Germinal center (tissue), 1 donor: ENCODE data around the gene SNN.

Experiments
- DNase-seq: peaks from one replicate; pipeline ENCODE4 v3.0.0; 2012; ENCODE audit warnings: mixed read lengths, low spot score

The SNN gene

DNA sequence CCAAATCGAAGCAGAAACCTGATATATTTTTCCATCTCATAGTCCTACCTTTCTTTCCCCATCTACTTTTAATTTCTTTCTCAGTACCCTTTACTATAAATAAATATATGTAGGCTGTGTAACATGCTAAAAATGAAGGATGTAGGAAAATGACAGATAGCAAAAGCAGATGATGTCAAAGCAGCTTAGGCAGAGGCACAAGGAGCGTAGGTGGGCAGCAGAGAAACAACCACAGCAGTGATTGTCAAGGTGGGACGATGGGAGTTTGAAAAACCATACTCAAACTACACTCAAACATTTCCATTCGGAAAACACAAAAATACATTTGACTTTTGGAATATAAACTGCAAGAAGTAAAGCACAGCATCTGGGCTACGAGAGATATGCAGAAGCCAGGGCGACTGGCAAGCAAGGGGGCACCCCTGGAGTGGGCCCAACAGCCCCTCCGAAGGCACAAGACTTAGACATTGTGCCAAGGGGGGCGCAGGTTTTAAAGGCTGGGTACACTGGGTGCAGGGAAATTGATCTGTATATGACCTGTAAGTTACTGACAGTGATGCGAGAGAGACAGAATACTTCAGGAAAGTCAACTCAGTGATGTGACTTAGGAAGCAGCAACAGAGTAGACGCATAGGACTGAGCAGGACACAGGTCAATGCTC lies 31.1 kb downstream of the SNN start:
- no peak for DNase-seq

DNA sequence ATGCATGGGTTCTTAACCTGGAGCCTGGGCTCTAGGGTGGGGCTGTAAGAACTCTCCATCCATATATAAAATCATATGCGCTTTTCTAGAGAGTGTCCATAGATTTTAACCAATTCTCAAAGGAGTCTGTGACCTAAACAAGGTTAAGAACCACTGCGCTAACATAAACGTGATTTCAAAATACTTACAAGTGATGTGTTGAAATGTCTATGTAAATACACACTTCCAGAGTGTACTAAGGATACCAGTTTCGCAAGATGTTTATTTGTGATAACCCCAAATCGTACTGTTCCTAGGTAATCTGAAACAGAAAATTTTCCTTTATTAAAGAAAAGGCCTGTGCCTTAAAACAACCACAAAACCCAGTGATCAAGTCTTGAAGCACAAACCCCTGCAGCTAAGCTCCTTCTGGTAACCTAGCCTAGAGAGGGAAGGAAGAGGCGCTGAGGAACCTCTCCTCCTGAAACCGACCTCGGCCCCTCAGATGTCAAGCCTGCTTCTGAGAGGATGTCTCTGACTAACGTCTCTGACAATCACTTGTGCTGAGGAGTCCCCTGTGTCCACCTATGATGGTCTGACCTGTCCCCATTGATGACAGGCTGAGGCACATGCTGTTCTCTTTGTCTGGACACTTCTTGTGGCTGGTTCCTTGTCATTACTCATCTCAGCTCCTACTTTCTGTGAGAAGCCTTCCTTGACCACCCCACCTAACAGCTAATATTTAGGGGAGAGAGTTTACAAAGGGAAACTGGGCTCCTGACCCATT lies 32.2 kb downstream of the SNN start:
- DNase-seq = no peak

- DNase-seq = no peak
Measured at GRCh38 chr16:11705311-11706025, 37.2 kb downstream of the SNN start.

- DNase-seq = no peak
Measured at GRCh38 chr16:11706180-11706742, 38.0 kb downstream of the SNN start.

GRCh38 chr16:11707679-11708197 lies 39.5 kb downstream of the SNN start:
- DNase-seq = no peak

DNA sequence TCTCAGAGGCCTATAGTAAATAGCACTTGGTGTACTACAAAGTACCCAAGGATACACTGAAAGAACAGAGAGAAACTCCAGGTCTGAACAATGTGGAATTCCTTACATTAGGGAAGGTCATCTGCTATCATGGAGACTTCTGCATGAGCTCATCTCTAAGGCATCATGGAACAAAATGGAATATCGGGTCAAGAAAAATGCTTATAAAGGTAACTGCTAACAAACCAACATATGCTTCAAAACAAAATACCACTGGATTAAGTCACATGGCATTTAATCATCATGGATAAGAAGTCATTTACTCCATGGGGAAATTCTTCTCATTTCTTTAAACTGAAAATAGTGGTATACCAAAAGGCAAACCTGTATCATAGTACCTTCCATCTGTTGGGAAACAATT lies 40.2 kb downstream of the SNN start:
- DNase-seq = no peak

DNA sequence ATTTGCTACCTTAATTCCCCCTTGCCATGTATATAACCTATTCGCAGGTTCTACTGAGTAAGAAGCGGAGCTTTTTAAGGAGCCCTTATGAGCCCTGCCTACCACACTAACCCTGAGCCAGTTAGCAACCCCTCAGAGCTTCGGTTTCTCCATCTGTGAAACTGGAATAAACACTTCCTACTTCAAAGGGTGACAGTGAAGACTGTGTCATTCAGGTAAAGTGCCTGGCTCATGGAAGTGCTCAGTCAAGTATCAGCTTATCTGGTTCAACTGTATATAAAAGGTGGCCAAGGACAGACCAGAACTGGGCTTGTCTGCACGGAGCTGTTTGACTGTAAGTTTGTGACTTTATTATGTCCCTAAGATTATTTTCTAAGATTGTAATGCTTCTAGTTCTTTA lies 43.4 kb downstream of the SNN start:
- no peak for DNase-seq

- DNase-seq = no peak
Measured at GRCh38 chr16:11712122-11712521, 43.9 kb downstream of the SNN start.

GRCh38 chr16:11715246-11715947 lies 47.1 kb downstream of the SNN start:
- no peak for DNase-seq

GRCh38 chr16:11716336-11716735 lies 48.1 kb downstream of the SNN start:
- no peak for DNase-seq

DNA sequence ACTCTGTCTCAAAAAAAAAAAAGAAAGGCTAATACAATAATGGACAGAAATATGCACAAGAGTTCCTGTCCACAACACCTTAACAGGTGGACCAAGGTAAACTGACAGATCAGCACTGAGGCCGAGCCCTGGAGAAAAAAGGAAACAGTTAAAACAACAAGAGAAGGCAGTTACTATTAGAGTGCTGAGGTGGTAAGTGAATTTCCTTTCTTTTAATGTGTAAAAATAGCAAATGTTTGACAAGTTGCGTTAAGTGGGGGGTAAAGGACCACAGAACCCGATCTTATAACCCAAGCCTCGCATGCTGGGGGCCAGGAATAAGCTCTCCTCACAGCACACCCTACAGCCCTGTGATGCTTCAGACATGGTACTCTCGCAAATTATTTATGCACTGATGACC lies 49.6 kb downstream of the SNN start:
- DNase-seq = no peak

DNA sequence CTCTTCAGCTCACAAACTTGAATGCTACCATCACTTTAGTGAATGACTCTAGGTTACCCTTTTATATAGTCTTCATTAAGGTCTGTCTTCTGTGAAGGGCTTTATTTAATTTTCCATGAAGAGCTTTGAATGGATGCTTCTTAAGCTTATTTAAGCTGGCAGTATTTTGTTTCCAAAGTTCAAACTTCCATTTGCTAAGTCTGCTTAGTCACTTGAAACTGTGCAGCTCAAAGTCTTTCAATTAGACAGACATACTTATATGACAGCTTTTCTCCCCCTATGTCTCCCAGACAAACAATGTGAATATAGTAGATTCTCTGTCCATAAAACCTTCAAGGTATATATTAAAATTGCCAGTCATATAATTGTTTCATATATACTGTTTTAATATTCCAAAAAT lies 50.9 kb downstream of the SNN start:
- no peak for DNase-seq

DNA sequence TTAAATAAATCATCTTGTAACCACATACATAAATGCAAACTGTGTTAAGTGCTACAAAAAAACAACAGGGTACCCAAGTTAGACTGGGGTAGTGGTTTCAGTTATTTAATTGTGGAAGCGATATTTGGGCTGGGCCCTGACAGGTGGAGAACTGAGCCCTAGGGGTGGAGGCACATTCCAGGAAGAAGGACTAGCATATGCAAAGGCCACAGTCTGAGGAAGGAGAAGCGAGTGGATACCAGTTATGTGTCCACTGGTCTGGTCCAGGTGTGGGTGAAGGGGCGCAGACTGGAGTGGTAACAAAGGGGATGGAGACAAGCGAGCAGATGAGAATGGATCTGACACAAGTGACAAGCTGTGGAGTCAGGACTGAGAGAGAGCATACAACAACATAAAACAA lies 51.5 kb downstream of the SNN start:
- DNase-seq = no peak

GRCh38 chr16:11721781-11722467 lies 53.7 kb downstream of the SNN start:
- no peak for DNase-seq

DNA sequence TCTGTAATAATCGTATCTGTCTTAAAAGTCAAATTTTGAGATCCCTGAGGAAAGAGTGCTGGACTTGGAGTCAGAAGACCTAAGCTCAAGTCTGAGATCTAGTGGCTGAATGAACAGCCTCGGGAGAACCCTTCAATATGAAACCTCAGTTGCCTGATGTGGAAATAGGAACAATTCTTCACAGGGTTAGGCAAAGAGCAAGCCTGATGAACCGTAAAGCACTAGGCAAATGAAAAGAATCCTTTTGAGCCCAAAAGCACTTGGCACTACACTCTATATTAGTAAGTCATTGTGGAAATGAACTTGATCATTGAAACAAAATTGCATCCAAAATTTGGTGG lies 54.2 kb downstream of the SNN start:
- no peak for DNase-seq

DNA sequence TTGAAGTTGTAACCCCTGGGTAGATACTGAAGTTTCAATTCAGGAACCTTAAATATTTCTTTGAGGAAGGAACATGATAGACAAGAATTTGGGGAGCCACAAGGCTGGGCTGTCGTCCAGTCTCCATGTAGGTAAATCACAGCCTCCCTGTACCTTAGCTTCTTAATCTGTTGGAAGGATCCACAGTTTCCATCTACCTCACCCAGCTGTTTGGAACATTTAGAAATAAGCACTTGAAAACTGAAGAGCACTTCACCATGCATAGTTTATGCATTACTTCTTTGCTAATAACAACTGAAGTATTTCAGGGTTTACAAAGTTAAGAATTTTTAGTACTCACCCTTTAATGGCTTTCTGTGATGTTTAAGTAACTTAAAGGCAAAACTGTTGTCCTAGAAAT lies 57.2 kb downstream of the SNN start:
- no peak for DNase-seq

DNA sequence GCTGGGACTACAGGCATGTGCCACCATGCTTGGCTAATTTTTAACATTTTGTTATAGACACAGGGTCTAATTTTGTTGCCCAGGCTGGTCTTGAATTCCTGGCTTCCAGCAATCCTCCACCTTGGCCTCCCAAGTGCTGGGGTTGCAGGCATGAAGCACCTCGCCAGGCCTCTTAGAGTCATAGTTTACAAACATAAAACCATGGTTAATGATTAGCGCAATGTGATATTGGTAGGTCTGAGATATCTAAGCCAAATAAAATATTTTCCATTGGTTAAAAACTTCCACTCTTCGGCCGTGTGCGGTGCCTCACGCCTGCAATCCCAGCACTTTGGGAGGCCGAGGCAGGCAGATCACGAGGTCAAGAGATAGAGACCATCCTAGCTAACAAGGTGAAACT lies 57.8 kb downstream of the SNN start:
- no peak for DNase-seq

- no peak for DNase-seq
Measured at GRCh38 chr16:11727796-11728543, 59.7 kb downstream of the SNN start.
